GM12878 (cell line): ENCODE data around the gene OXCT1.

Source experiments
- ATF7 ChIP-seq: fragments of 450-650 bp; IDR thresholded peaks from 2 replicates; pipeline ENCODE4 v1.6.1; 2016; ENCODE audit warnings: low read depth, mild to moderate bottlenecking
- BCLAF1 ChIP-seq: fragments of 450-650 bp; IDR thresholded peaks from 2 replicates; pipeline ENCODE4 v1.6.1; 2017; ENCODE audit warnings: antibody characterized with exemption, mild to moderate bottlenecking, moderate library complexity
- CEBPB ChIP-seq, 2 experiments: fragments of 150-350 bp in 1 of 2; IDR thresholded peaks; 2 replicates each; pipeline ENCODE4 v1.6.1; 2012 to 2014; ENCODE audit warnings: low read depth in 2 of 2, low read length in 2 of 2, borderline replicate concordance in 1 of 2, inconsistent platforms in 1 of 2
- CEBPZ ChIP-seq: fragments of 150-350 bp; IDR thresholded peaks from 2 replicates; pipeline ENCODE4 v1.6.1; 2016; ENCODE audit warnings: low read depth, low read length
- CTCF ChIP-seq, 3 experiments: IDR thresholded peaks in 2 of 3; conservative IDR thresholded peaks in 1 of 3; 2 replicates each; pipeline ENCODE4 v1.5.1; 2011; ENCODE audit warnings: low read depth in 3 of 3, low read length in 3 of 3, mild to moderate bottlenecking in 3 of 3, control low read depth in 2 of 3, moderate library complexity in 2 of 3, inconsistent platforms in 1 of 3, mixed read lengths in 1 of 3; ENCODE audit not compliant: control insufficient read depth in 2 of 3, insufficient read depth in 1 of 3; ENCODE audit errors: extremely low read depth in 1 of 3
- ETV6 ChIP-seq, 2 experiments: fragments of 450-650 bp in 1 of 2; IDR thresholded peaks in 1 of 2; conservative IDR thresholded peaks in 1 of 2; 2 replicates each; pipeline ENCODE4 v1.6.1; 2014; ENCODE audit warnings: antibody characterized with exemption in 1 of 2, borderline replicate concordance in 1 of 2, low read depth in 1 of 2, mild to moderate bottlenecking in 1 of 2, moderate library complexity in 1 of 2
- EZH2 ChIP-seq: IDR thresholded peaks from 2 replicates; pipeline ENCODE4 v1.6.1; 2012; ENCODE audit warnings: low read depth, mild to moderate bottlenecking, control low read depth, inconsistent platforms, low read length, borderline replicate concordance; ENCODE audit not compliant: control insufficient read depth
- NFIC ChIP-seq: IDR thresholded peaks from 2 replicates; pipeline ENCODE4 v1.6.1; 2012; ENCODE audit warnings: low read depth, mild to moderate bottlenecking, inconsistent platforms, low read length, moderate library complexity
- POLR2AphosphoS2 ChIP-seq: IDR thresholded peaks from 2 replicates; pipeline ENCODE4 v1.6.1; 2011; ENCODE audit warnings: low read depth, mild to moderate bottlenecking, low read length, improper control_type of control experiment, moderate library complexity
- SPI1 ChIP-seq: IDR thresholded peaks from 2 replicates; pipeline ENCODE4 v1.6.1; 2011; ENCODE audit warnings: low read depth, mild to moderate bottlenecking, low read length, moderate library complexity, borderline replicate concordance; ENCODE audit not compliant: insufficient read depth
- TAF1 ChIP-seq: IDR thresholded peaks from 2 replicates; pipeline ENCODE4 v1.6.1; 2011; ENCODE audit warnings: mild to moderate bottlenecking, low read depth, low read length, borderline replicate concordance
- YY1 ChIP-seq: IDR thresholded peaks from 2 replicates; pipeline ENCODE4 v1.6.1; 2011; ENCODE audit warnings: low read depth, mild to moderate bottlenecking, low read length
- ZNF24 ChIP-seq: fragments of 450-650 bp; IDR thresholded peaks from 2 replicates; pipeline ENCODE4 v1.6.1; 2017; ENCODE audit warnings: antibody characterized with exemption, mild to moderate bottlenecking

GRCh38 chr5:41882765-41883164, 12.5 kb upstream of the OXCT1 start:
- no peak for TF ChIP-seq NFIC
- no peak for TF ChIP-seq EZH2
- TF ChIP-seq TAF1: no peak
- no peak for TF ChIP-seq ETV6 (conservative IDR thresholded peaks at IDR 0.05 in 1 of 2, IDR thresholded peaks at IDR 0.05 in 1 of 2; ENCODE audit: borderline replicate concordance in 1 of 2, low read depth in 1 of 2)
- TF ChIP-seq CEBPZ: no peak
- TF ChIP-seq POLR2AphosphoS2: no peak
- TF ChIP-seq ATF7: no peak
- TF ChIP-seq ZNF24: no peak
- TF ChIP-seq YY1: no peak
- TF ChIP-seq CEBPB (IDR thresholded peaks at IDR 0.05; ENCODE audit: borderline replicate concordance in 1 of 2, low read depth in 2 of 2, low read length in 2 of 2): no peak
- no peak for TF ChIP-seq BCLAF1
- no peak for TF ChIP-seq CTCF (IDR thresholded peaks at IDR 0.05 in 2 of 3, conservative IDR thresholded peaks at IDR 0.05 in 1 of 3; ENCODE audit: control insufficient read depth in 2 of 3, extremely low read depth in 1 of 3, insufficient read depth in 1 of 3, low read depth in 3 of 3, low read length in 3 of 3)
- TF ChIP-seq SPI1: no peak
